Mesothelial cell of epicardium (in vitro differentiated cells): ENCODE measurements around the gene CRYAA. TPM values are rescaled to one million over a fixed set of nuclear protein-coding genes. Genes with fewer than 3 reads are reported as not detected.
A peak's percentile ranks its signal among the peaks of the same experiment; 100 is the strongest.

Source experiments
- DNase-seq, 2 experiments: peaks; one replicate each; pipeline ENCODE4 v3.0.0; 2021; ENCODE audit warnings: low spot score in 2 of 2; ENCODE audit not compliant: unreplicated experiment in 2 of 2
- H3K27ac Mint-ChIP-seq: 2 replicates; pipeline ENCODE4 v1.8.0; 2021; ENCODE audit warnings: mixed read lengths
- H3K27me3 Mint-ChIP-seq: 2 replicates; pipeline ENCODE4 v1.8.0; 2021; ENCODE audit warnings: low read depth, mixed read lengths
- H3K36me3 Mint-ChIP-seq: 2 replicates; pipeline ENCODE4 v1.8.0; 2021; ENCODE audit warnings: mixed read lengths
- H3K4me1 Mint-ChIP-seq: 2 replicates; pipeline ENCODE4 v1.8.0; 2021; ENCODE audit warnings: mixed read lengths
- H3K4me3 Mint-ChIP-seq: 2 replicates; pipeline ENCODE4 v1.8.0; 2021; ENCODE audit warnings: mild to moderate bottlenecking, moderate library complexity, mixed read lengths
- H3K9me3 Mint-ChIP-seq: 2 replicates; pipeline ENCODE4 v1.8.0; 2021; ENCODE audit warnings: mixed read lengths
- total RNA-seq: library from RNA; stranded (reverse); gene quantifications from 3 replicates; pipeline ENCODE4 v1.2.1, GENCODE V29; 2021
- TF ChIP-seq, protein P1 (sequence below): fragments of 200-600 bp; sonication (generic); IDR thresholded peaks from one replicate; pipeline ENCODE4 v1.5.0; 2021; ENCODE audit warnings: antibody characterized with exemption; ENCODE audit not compliant: unreplicated experiment

CRYAA gene
- total RNA-seq, 1 donor from 2014 or later, result not detected

DNA sequence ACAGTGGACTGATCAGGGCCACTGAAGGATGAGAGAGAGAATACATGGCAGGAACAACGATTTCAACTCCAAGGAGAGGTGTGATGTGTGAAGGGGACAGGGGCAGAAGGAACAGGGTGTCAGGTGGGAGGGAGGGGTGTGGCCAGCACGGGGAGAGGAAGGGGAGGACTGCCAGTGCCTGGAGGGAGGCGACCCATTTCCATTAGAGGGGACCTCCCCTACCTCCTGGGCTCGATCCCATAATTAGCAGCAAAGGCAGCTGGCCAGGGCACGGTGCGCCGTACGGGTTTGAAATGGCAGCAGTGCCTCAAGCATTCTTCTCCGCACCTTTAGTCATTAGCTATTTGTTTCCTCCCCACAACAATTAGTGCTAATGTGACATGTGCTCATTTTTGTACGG lies 22.7 kb downstream of the CRYAA start:
- TF ChIP-seq, protein P1, sequence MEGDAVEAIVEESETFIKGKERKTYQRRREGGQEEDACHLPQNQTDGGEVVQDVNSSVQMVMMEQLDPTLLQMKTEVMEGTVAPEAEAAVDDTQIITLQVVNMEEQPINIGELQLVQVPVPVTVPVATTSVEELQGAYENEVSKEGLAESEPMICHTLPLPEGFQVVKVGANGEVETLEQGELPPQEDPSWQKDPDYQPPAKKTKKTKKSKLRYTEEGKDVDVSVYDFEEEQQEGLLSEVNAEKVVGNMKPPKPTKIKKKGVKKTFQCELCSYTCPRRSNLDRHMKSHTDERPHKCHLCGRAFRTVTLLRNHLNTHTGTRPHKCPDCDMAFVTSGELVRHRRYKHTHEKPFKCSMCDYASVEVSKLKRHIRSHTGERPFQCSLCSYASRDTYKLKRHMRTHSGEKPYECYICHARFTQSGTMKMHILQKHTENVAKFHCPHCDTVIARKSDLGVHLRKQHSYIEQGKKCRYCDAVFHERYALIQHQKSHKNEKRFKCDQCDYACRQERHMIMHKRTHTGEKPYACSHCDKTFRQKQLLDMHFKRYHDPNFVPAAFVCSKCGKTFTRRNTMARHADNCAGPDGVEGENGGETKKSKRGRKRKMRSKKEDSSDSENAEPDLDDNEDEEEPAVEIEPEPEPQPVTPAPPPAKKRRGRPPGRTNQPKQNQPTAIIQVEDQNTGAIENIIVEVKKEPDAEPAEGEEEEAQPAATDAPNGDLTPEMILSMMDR, result no peak
- Mint-ChIP-seq H3K4me1 (peaks cover 31% of the 10 kb centered on the region), H3K27ac (no peak overlapping the region), H3K9me3 (no peaks in the 10 kb centered on the region), H3K27me3 (peaks cover 10% of the 10 kb centered on the region), H3K4me3 (no peak overlapping the region), H3K36me3 (no peaks in the 10 kb centered on the region)
- DNase-seq, result no peak

DNA sequence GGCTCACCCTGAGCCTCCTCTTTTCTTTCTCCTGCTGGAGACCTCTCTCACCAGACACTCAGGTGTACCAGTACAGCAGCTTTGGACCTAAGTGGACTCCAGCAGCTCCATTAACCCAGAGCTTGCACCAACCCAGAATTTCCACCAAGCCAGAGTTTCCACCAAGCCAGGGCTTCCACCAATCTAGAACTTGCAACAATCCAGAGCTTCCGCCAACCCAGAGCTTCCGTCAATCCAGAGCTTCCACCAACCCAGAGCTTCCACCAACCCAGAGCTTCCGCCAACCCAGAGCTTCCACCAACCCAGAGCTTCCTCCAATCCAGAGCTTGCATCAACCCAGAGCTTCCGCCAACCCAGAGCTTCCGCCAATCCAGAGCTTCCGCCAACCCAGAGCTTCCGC lies 23.2 kb downstream of the CRYAA start:
- peaks cover 10% of the 10 kb centered on the region for H3K27me3 Mint-ChIP-seq
- H3K4me1 Mint-ChIP-seq, result peaks cover 36% of the 10 kb centered on the region
- no peak for DNase-seq
- H3K27ac Mint-ChIP-seq, result no peak overlapping the region
- TF ChIP-seq, protein P1, result no peak
- H3K9me3 Mint-ChIP-seq, result no peaks in the 10 kb centered on the region
- H3K36me3 Mint-ChIP-seq, result no peaks in the 10 kb centered on the region
- H3K4me3 Mint-ChIP-seq, result no peak overlapping the region

DNA sequence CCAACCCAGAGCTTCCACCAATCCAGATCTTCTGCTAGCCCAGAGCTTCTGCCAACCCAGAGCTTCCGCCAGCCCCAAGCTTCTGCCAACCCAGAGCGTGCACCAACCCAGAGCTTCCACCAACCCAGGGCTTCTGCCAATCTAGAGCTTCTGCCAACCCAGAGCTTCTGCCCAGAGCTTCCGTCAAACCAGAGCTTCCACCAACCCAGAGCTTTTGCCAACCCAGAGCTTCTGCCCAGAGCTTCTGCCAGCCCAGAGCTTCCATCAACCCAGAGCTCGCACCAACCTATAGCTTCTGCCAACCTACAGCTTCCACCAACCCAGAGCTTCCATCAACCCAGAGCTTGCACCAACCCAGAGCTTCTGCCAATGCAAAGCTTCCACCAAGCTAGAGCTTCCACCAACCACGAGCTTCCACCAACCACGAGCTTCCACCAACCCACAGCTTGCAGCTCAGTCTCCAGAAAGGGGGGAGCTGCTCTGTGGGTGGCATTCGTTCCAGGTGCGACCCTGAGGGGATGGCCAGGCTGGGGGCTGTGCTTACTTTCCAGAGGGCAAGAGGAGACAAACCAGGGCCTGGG lies 23.8 kb downstream of the CRYAA start:
- H3K36me3 Mint-ChIP-seq, result peaks cover 1% of the 10 kb centered on the region
- no peak overlapping the region for H3K27ac Mint-ChIP-seq
- H3K9me3 Mint-ChIP-seq, result no peaks in the 10 kb centered on the region
- TF ChIP-seq, protein P1, result no peak
- peaks cover 10% of the 10 kb centered on the region for H3K27me3 Mint-ChIP-seq
- peak in 1 of 2 experiments; percentile 24 for DNase-seq
- H3K4me3 Mint-ChIP-seq, result no peak overlapping the region
- H3K4me1 Mint-ChIP-seq, result peaks cover 41% of the 10 kb centered on the region

DNA sequence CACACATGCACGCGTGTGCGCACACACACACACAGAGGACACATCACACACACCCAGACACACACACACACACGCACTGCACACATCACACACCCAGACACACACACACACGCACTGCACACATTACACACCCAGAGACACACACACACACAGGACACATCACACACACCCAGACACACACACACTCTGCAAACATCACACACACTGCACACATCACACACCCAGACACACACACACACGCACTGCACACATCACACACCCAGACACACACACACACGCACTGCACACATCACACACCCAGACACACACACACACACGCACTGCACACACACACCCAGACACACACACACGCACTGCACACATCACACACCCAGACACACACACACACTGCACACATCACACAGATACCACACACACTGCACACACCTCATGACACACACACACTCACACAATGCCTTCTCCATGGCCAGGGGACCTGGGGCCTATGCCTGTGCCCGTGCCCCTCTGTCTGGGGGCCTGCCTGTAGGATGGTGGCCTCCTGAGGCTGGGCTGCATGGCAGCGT lies 24.4 kb downstream of the CRYAA start:
- Mint-ChIP-seq H3K4me1 (peaks cover 41% of the 10 kb centered on the region), H3K9me3 (peaks cover 2% of the 10 kb centered on the region), H3K4me3 (no peak overlapping the region), H3K27me3 (peaks cover 10% of the 10 kb centered on the region), H3K36me3 (peaks cover 2% of the 10 kb centered on the region), H3K27ac (no peak overlapping the region)
- TF ChIP-seq, protein P1, result no peak
- DNase-seq, result no peak

DNA sequence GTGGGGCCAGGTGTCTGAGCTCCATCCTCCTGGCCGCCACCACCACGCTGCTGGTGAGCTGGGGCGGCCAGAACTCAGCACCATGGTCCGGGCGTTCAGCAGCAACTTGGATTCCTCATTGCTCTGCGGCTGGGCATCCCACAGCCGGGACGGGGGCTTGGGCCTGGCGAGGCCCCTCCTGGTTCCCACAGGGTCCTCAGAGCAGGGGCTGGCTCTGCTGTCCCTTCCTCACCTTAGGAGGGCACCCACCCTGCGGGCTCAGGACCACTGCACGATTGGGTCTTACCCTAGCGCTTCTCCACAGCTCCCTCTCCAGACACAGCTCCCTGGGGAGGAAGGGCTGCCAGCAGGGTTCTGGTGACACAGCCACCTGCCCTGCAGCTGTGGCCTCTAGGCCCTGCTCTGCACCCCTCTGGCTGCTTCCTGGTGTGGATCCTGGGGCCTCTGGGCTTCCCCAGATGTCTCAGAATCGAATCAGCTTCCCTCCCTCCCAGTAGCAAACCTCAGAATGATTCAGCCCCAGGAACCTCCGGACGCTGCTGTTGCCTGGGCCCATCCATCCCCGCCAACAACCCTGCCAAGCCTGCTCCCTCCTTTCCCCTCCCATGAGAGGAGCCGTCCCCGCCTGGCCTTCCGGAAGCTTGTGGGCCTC lies 25.0 kb downstream of the CRYAA start:
- Mint-ChIP-seq H3K9me3 (peaks cover 8% of the 10 kb centered on the region), H3K4me1 (peaks cover 41% of the 10 kb centered on the region), H3K4me3 (no peak overlapping the region), H3K27me3 (peaks cover 10% of the 10 kb centered on the region), H3K36me3 (peaks cover 8% of the 10 kb centered on the region), H3K27ac (peak overlapping the region; percentile 87)
- peak in 1 of 2 experiments; percentile 64 for DNase-seq
- TF ChIP-seq, protein P1, result no peak
